Fibroblast of skin of right biceps (primary cell): Measurements from ENCODE around the gene COL5A1.

Experiments used
- DNase-seq: peaks from one replicate; pipeline ENCODE4 v3.0.0-alpha.2; 2013

The COL5A1 gene

GRCh38 chr9:134748591-134748990 lies 107.0 kb downstream of the COL5A1 start:
- no peak for DNase-seq

GRCh38 chr9:134750450-134751155 lies 109.0 kb downstream of the COL5A1 start:
- no peak for DNase-seq

GRCh38 chr9:134751622-134752021 lies 110.0 kb downstream of the COL5A1 start:
- no peak for DNase-seq

- DNase-seq = no peak
These were observed 111.0 kb downstream of the COL5A1 start for GRCh38 chr9:134752471-134753168.

GRCh38 chr9:134753191-134753590 lies 111.6 kb downstream of the COL5A1 start:
- no peak for DNase-seq

GRCh38 chr9:134755221-134755907 lies 113.8 kb downstream of the COL5A1 start:
- DNase-seq = no peak

GRCh38 chr9:134756098-134756497 lies 114.5 kb downstream of the COL5A1 start:
- DNase-seq = no peak

GRCh38 chr9:134757216-134757975 lies 115.8 kb downstream of the COL5A1 start:
- no peak for DNase-seq

GRCh38 chr9:134758949-134759607 lies 117.5 kb downstream of the COL5A1 start:
- DNase-seq = peak; percentile 46

- DNase-seq = no peak
These were observed 118.3 kb downstream of the COL5A1 start for GRCh38 chr9:134759913-134760312.

GRCh38 chr9:134760750-134761420 lies 119.3 kb downstream of the COL5A1 start:
- no peak for DNase-seq

- DNase-seq = no peak
These were observed 123.1 kb downstream of the COL5A1 start for GRCh38 chr9:134764473-134765269.

- DNase-seq = no peak
These were observed 124.2 kb downstream of the COL5A1 start for GRCh38 chr9:134765785-134766184.

GRCh38 chr9:134766587-134766986 lies 125.0 kb downstream of the COL5A1 start:
- DNase-seq = no peak

- DNase-seq = peak; percentile 44
These were observed 126.7 kb downstream of the COL5A1 start for GRCh38 chr9:134768332-134768708.

- DNase-seq = peak; percentile 82
These were observed 127.2 kb downstream of the COL5A1 start for GRCh38 chr9:134768709-134769351.

GRCh38 chr9:134770972-134771971 lies 129.7 kb downstream of the COL5A1 start:
- no peak for DNase-seq

- no peak for DNase-seq
These were observed 130.7 kb downstream of the COL5A1 start for GRCh38 chr9:134772331-134772730.

- DNase-seq = no peak
These were observed 132.2 kb downstream of the COL5A1 start for GRCh38 chr9:134773842-134774241.
